ENCODE measurements around the gene ARRDC5.

DNA sequence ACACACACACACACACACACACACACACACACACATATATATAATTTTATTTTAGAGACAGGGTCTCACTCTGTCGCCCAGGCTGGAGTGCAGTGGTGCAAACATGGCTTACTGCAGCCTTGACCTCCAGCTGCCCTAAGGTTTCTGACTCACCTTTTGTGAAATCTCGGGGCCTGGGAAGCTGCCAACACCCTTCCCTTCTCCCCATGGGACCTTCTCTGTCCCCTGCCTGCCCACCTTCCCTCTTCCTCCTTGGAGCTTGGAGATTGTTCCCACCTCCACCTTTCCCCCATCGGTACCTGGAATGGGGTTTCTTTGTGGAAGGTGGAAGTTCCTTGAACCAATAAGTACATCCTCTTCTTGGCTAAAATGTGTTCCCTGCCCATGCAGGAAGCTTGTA is 6.3 kb downstream of the ARRDC5 start:
- TF ChIP-seq, protein P1, sequence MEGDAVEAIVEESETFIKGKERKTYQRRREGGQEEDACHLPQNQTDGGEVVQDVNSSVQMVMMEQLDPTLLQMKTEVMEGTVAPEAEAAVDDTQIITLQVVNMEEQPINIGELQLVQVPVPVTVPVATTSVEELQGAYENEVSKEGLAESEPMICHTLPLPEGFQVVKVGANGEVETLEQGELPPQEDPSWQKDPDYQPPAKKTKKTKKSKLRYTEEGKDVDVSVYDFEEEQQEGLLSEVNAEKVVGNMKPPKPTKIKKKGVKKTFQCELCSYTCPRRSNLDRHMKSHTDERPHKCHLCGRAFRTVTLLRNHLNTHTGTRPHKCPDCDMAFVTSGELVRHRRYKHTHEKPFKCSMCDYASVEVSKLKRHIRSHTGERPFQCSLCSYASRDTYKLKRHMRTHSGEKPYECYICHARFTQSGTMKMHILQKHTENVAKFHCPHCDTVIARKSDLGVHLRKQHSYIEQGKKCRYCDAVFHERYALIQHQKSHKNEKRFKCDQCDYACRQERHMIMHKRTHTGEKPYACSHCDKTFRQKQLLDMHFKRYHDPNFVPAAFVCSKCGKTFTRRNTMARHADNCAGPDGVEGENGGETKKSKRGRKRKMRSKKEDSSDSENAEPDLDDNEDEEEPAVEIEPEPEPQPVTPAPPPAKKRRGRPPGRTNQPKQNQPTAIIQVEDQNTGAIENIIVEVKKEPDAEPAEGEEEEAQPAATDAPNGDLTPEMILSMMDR (conservative IDR thresholded peaks at IDR 0.05; ENCODE audit: low read length) = no peak
- TF ChIP-seq EZH2phosphoT487 (IDR thresholded peaks at IDR 0.05; ENCODE audit: borderline replicate concordance) = no peak

Data from Loucy (cell line).